ENCODE data around the gene ABO.
"Not testable (repeated sequence)": the region's sequence is repeated elsewhere in the genome, so short reads cannot be mapped to it uniquely, and the experiment has no call there.

The ABO gene

DNA sequence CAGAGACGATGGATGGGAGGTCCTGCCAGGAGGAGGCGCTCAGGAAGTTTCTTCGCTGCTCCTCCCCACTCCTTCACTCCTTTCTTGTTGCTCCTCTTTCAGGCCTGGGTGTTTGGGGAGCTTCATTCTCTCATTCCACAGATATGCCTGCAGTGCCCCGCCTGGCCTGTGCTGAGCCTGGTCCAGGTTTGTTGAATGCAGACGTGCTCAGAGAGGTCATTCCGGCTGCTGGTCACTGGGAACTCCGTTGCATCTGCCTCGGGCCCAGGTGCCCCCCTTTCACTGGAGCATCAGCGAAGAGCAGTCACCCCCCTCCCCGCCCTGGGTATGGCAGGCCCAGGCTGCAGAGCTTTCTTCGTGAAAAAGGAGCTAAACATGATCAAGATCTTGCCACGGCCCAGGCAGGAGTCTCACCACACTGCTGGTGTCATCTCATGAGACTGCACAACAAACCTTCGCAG, 45.5 kb upstream of the ABO start:
- Histone ChIP-seq H3K36me3 (no peaks in the 10 kb centered on the region), H3K4me3 (no peak overlapping the region), H3K27me3 (no peaks in the 10 kb centered on the region), H3K9me3 (no peaks in the 10 kb centered on the region), H3K27ac (no peak overlapping the region), H3K4me1 (no peaks in the 10 kb centered on the region)
- intact Hi-C loops (cut with DNase I; ENCODE audit: low total_unique reads) = loop anchor here (10.0 kb wide), 1 partner anchor 136 kb away; no protein-coding TSS in a partner anchor
- DNase-seq = no peak
- no peak for TF ChIP-seq CTCF (IDR thresholded peaks at IDR 0.05)

- H3K36me3 ChIP-seq; H3K4me3 ChIP-seq; H3K9me3 ChIP-seq; H3K27me3 ChIP-seq; intact Hi-C loops (cut with DNase I; ENCODE audit: low total_unique reads); H3K4me1 ChIP-seq; H3K27ac ChIP-seq: not testable (repeated sequence)
- peak in 1 of 2 donors; percentile 44 for DNase-seq
These were observed 42.5 kb upstream of the ABO start for GRCh38 chr9:133317551-133317950.

- H3K27me3 ChIP-seq = no peaks in the 10 kb centered on the region
- H3K9me3 ChIP-seq = no peaks in the 10 kb centered on the region
- no peak for DNase-seq
- intact Hi-C loops (cut with DNase I; ENCODE audit: low total_unique reads) = no loop called here
- no peaks in the 10 kb centered on the region for H3K36me3 ChIP-seq
- H3K27ac ChIP-seq = no peak overlapping the region
- no peak for TF ChIP-seq CTCF (IDR thresholded peaks at IDR 0.05)
- H3K4me3 ChIP-seq = no peak overlapping the region
- H3K4me1 ChIP-seq = no peaks in the 10 kb centered on the region
These were observed 41.0 kb upstream of the ABO start for GRCh38 chr9:133315997-133316396.

- no peaks in the 10 kb centered on the region for H3K9me3 ChIP-seq
- no peaks in the 10 kb centered on the region for H3K36me3 ChIP-seq
- H3K27me3 ChIP-seq = peaks cover 0 to 20% of the 10 kb centered on the region in 2 donors
- no peak overlapping the region for H3K27ac ChIP-seq
- DNase-seq = no peak
- H3K4me3 ChIP-seq = no peak overlapping the region
- no peak for TF ChIP-seq CTCF (IDR thresholded peaks at IDR 0.05)
- intact Hi-C loops (cut with DNase I; ENCODE audit: low total_unique reads) = no loop called here
- no peaks in the 10 kb centered on the region for H3K4me1 ChIP-seq
These were observed 34.6 kb upstream of the ABO start for GRCh38 chr9:133309608-133310007.

GRCh38 chr9:133307301-133307700, 32.3 kb upstream of the ABO start:
- H3K27ac ChIP-seq = no peak overlapping the region
- no peaks in the 10 kb centered on the region for H3K36me3 ChIP-seq
- H3K9me3 ChIP-seq = no peaks in the 10 kb centered on the region
- H3K4me1 ChIP-seq = no peaks in the 10 kb centered on the region
- intact Hi-C loops (cut with DNase I; ENCODE audit: low total_unique reads) = no loop called here
- H3K27me3 ChIP-seq = peaks cover 0 to 40% of the 10 kb centered on the region in 2 donors
- no peak for TF ChIP-seq CTCF (IDR thresholded peaks at IDR 0.05)
- DNase-seq = no peak
- H3K4me3 ChIP-seq = no peak overlapping the region

DNA sequence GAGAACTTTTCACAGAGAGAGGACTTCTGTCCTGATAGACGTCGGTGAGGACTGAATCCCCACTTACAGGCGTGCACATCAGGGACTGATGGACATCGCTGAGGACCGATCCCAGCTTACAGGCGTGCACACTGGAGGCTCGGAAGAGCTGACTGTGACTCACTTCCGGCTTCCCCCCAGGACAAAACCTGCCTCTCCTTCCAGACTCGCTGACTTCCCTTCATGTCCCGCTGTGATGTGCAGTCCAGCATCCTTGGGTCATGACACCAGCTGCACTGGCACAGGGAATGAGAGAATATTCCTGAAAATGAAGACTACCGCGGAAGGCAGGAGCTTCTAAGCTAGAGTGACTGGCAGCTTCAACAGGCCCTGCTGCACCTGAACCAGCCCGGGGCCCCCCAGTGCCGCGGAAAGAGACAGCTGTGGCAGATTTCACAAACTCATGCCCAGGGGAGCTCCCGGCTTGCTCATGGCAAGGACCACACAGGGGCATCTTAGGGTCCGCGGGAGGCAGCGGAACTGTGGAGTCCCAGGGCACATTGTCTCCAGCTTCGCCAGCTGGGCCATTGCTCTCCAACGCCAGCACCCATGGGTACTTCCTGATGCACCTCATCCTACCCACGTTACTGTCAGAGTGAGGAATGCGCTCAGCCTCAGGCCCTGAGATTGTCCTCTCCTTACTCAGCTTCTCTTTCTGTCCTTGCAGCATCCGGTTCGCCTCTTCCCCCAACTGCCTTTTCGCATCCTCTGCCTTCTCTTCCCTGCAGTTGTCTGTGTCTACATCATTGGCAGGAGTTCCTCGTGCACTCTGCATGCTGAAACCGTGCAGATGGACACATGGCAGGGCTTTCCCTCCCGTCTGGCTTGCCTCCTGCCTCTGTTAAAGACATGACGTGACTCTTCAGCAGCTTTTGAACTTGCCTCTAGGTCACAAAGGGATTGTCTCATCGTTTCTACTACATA, 31.5 kb upstream of the ABO start:
- H3K36me3 ChIP-seq = no peaks in the 10 kb centered on the region

More for the DNA sequence above, 31.5 kb upstream of the ABO start:
- no peak for DNase-seq
- H3K4me1 ChIP-seq = no peaks in the 10 kb centered on the region
- no peak overlapping the region for H3K27ac ChIP-seq
- intact Hi-C loops (cut with DNase I; ENCODE audit: low total_unique reads) = no loop called here
- H3K4me3 ChIP-seq = no peak overlapping the region
- TF ChIP-seq CTCF (IDR thresholded peaks at IDR 0.05) = no peak
- H3K27me3 ChIP-seq = peaks cover 0 to 41% of the 10 kb centered on the region in 2 donors
- no peaks in the 10 kb centered on the region for H3K9me3 ChIP-seq
